ENCODE data around the gene ACP7.

Gene ACP7

GRCh38 chr19:39135701-39136100 lies 51.5 kb downstream of the ACP7 start:
- TF ChIP-seq CTCF (conservative IDR thresholded peaks at IDR 0.05; ENCODE audit: low read length): no peak
- no peak overlapping the region for H3K4me3 ChIP-seq (ENCODE audit: low read length)
- DNase-seq (ENCODE audit: low read depth): no peak

GRCh38 chr19:39136225-39136940 lies 52.2 kb downstream of the ACP7 start:
- DNase-seq (ENCODE audit: low read depth): no peak
- H3K4me3 ChIP-seq (ENCODE audit: low read length): no peak overlapping the region
- TF ChIP-seq CTCF (conservative IDR thresholded peaks at IDR 0.05; ENCODE audit: low read length): no peak

GRCh38 chr19:39137131-39137530 lies 53.0 kb downstream of the ACP7 start:
- TF ChIP-seq CTCF (conservative IDR thresholded peaks at IDR 0.05; ENCODE audit: low read length): no peak
- H3K4me3 ChIP-seq (ENCODE audit: low read length): no peak overlapping the region
- DNase-seq (ENCODE audit: low read depth): no peak

GRCh38 chr19:39138221-39139211 lies 54.3 kb downstream of the ACP7 start:
- no peak for TF ChIP-seq CTCF (conservative IDR thresholded peaks at IDR 0.05; ENCODE audit: low read length)
- H3K4me3 ChIP-seq (ENCODE audit: low read length): no peak overlapping the region
- DNase-seq (ENCODE audit: low read depth): no peak

GRCh38 chr19:39139305-39139874 lies 55.2 kb downstream of the ACP7 start:
- TF ChIP-seq CTCF (conservative IDR thresholded peaks at IDR 0.05; ENCODE audit: low read length): no peak
- no peak overlapping the region for H3K4me3 ChIP-seq (ENCODE audit: low read length)
- no peak for DNase-seq (ENCODE audit: low read depth)

- DNase-seq (ENCODE audit: low read depth): no peak
- H3K4me3 ChIP-seq (ENCODE audit: low read length): no peak overlapping the region
- no peak for TF ChIP-seq CTCF (conservative IDR thresholded peaks at IDR 0.05; ENCODE audit: low read length)
Observed at GRCh38 chr19:39139971-39140453, 55.8 kb downstream of the ACP7 start.
